HG02763 (cell line): Measurements from ENCODE around the gene RNF126.
A peak's percentile ranks its signal among the peaks of the same experiment; 100 is the strongest.
"Not testable (repeated sequence)": the region's sequence is repeated elsewhere in the genome, so short reads cannot be mapped to it uniquely, and the experiment has no call there.

ENCODE experiments used
- ATAC-seq: cut with Tn5 transposase; IDR thresholded peaks from one replicate; pipeline ENCODE4 v1.9.1; 2021; ENCODE audit warnings: mild to moderate bottlenecking, moderate library complexity; ENCODE audit not compliant: unreplicated experiment

Gene RNF126

DNA sequence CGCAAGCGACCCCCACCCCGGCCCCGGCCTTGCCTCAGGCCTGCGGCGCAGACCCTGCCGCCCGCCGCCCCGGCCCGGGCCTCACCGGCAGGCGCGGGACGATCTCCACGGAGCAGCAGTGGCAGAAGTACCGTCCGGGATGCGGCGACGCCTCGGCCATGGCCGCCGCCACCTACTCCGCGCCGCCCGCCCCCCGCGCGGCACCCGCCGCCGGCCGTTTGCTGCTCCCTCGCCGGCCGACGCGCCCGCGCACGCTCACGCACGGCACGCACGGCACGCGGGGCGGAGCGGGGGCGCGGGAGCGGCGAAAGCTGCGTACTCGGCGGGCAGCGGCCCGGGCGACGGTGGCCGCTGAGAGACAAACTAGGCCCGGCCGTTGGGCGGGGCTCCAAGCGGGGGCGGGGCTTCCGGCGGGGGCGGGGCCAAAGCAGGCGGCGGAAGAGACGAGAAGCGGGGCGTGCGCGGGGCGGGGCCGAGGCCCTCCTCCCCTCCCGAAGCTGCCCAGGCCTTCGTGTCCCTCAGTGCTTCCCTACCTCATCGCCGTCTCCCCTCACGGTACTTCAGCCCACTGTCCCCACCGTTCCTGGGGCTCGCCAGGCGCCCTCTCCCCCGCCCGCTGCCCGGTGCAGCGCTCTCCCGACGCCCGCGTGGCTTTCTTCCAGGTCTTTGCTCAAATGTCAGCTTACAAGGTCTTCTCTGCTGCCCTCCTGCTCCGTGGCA is at the start of gene RNF126:
TSS of gene RNF126 (minus strand) at position 253 of the 720 bp plus-strand sequence. CDS start at position 160, 93 bp downstream.
- ATAC-seq, result peak; percentile 70

DNA sequence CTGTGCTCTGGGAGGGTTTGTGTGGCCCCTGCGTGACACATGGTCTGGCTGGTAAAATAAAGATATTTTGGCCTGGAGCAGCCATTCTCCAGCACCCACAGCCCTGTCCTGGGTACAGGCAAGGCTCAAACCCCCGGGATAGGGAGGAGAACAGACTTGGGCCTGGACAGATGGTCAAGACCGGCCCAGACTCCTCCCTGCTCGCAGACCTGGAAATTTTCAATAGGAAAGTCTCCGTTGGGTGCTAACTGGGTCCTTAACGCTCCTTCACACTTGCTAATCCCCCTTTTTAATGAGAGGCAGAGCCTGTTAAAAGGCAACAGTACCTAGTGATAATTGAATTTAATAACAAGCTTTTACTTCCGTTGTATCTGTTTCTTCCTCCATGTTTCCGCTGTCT is 48.2 kb upstream of the RNF126 start:
- ATAC-seq, result no peak

DNA sequence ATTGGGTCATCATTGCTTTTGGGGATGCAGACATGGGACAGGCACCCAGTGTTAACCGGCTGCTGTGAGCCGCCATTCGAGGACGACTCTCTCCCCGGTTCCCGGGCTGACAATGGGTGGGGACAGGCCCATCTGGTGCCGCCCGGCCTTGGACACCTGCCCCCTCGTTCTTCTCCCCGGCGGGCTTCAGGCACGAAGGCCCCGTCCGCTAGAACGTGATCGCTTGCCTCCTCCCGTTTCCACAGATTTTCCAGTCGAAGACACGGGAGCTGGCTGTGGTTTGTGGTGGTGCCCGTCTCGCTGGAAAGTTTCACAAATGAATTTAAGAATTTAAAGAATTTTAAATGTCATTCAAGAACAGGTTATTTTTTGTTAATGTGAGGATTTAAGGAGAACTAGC is 47.8 kb upstream of the RNF126 start:
- no peak for ATAC-seq

DNA sequence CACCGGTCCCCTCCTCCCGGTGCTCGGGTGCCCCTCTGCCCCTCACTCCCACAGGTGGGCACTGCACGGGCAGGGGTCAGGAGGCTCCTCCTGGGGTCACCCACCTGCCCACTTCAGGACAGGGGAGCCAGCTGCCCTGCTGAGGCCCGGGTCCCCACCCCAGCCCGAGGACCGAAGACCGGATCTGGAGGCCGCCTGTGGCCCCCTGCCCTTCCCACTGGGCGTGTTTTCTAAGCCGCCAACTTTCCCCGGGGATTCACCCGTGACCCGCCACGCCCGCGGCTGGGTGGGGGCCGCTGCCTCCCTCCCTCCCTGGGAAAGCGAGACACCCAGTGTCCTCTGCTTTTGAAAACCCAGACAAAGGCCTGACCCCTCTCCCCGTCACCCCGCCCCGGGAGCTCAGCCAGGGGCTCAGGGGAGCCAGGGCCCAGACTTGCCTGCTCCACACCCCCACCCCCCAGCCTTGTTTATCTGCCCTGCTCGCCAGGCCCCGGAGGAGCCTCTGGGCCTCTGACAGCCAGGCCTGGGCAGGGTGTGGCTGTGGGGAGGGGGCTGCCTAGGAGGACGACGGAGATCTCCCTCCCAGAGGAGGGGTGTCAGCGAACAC is 47.1 kb upstream of the RNF126 start:
- no peak for ATAC-seq

DNA sequence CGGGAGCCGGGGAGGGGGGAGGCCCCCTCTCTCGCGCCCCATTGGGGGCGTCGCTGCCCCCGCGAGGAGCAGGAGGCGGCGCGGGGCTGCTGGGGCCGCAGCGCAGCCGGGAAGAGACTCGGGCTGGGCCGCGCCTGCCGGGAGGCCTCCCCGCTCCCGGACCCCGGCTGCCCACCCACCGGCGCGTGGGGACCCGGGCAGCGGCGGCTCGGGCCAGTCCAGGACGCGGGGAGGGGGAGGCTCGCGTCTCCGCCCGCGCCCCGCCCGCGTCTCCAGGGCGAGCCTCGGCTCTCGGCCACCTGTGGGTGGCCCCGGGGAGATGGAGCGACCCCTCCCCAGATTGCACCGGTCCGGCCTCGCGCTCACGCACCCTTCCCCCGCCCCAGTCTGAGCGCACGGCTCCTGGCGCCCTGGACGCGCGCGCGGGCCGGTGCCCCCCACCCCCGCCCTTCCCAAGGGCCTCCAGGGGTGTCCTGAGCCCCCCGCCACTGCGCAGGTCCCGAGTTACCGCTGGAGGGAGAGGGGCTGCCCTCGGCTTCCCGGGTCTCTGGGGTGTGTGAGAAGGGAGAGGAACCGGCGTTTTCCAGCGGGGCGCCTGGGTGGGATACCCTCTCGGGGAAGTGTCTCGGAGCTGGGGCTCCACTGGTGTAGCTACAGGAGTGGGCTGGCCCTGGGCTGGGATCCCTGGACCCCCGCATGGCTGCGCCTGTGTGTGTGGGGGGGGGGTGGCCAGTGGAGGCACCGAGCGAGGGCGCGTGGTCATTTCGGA is 46.4 kb upstream of the RNF126 start:
- ATAC-seq, result no peak

DNA sequence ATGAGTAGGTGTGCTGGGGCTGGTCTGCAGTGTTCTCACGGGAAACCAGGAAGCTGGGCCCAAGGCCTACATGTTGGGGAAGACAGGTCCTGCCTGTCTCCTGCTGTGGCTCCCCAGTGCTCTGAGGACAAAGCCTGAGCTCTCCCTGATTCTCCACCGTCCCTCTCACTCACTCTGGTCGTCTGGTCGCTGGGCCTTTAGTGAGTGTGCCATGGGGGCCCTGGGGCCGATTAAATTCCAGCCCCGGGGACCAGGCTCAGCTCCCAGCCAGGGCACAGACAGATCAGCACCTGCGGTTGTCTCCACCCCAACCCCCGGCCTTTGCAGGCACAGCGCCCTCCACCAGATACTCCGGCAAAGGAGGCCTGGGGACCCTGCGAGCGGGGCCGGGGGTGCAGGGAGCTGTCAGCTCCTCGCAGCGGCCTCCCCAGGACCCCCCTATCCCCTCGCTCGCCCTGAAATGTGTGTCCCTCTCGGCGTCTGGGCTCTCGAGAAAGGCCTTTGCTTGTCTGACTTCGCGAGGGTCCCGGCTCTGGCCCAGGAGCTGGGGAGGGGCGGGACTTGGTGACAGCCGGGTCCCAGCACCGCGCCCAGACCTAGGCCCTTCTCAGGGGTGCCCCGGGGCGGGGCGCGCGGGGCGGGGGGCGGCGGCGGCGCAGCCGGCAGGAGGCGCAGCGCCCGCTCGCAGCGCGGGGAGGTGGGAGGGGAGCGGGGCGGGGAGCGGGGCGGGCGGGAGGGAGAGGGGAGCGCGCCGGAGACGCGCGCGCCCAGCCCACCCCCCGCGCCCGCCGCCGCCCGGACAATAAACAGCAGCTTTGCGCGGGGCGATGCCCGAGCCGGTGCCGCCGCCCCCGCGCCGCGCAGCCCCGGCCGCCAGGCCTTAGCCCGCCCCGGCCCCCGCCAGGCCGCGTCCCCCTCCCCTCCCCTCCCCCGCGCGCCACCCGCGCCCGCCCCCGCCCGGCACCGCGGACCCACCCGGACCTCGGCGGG is 45.4 kb upstream of the RNF126 start, which contains the start of gene PALM:
TSS of gene PALM (plus strand) at position 782 of the 990 bp plus-strand sequence. CDS start 212 bp downstream, outside the sequence.
- ATAC-seq, result no peak

DNA sequence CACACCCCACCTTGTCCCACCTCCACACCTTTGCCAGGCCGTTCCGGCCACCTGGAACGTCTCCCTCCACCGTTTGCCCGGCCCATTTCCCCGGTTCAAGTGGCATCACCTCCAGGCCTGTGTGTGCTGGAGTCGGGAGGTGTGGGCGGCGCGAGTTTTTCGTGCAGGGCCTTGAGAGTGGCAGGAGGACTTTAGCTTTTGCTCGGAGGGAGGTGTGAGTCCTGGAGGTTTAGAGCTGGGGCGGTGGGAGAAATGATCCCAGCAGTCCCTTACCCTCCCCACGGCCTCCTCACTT is 41.4 kb upstream of the RNF126 start:
- no peak for ATAC-seq

DNA sequence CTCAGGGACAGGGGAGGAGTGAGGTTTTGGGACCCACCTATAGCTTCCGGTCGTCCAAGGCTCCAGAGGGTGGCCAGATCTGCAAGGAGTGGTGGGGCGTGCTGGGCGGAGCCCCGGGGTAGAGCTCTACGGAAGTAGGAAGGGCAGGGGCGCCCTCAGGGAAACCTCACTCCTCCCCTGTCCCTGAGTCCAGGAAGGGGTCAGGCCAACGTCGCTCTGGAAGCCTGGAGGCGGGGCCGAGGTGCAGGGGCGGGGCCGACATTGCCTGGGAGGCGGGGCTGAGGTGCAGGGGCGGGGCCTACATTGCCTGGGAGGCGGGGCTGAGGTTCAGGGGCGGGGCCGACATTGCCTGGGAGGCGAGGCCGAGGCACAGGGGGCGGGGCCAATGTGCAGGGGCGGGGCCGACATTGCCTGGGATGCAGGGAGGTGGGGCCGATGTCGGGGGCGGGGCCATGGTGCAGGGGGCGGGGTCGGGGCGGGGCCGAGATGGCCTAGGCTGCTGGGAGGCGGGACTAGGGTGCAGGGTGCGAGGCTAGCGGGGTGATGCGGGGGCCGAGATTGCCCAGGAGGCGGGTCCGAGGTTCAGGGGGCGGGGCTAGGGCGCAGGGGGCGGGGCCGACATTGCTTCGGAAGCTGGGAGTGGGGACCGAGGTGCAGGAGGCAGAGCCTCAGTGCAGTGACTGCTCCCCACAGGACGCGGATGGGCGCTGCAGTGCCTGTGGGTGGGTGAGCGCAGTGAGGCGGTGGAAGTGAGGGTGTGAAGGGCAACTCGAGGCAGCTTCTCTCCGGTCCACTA is 40.8 kb upstream of the RNF126 start:
- ATAC-seq, result no peak

DNA sequence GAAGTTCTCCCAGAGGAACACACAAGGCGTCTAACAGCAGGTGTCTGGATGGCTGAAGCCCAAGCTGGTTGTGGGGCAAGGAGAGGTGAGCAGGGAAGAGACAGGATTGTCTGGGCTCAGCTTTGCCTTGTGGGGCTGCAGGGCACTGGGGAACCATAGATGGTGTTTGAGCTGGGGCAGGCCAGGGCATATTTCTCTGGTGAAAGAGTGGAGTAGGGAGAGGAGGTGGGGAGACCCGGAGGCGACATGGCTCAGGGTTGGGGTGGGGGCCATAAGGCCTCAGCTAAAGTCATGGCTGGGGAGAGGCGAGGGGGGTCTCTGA is 40.3 kb upstream of the RNF126 start:
- no peak for ATAC-seq

DNA sequence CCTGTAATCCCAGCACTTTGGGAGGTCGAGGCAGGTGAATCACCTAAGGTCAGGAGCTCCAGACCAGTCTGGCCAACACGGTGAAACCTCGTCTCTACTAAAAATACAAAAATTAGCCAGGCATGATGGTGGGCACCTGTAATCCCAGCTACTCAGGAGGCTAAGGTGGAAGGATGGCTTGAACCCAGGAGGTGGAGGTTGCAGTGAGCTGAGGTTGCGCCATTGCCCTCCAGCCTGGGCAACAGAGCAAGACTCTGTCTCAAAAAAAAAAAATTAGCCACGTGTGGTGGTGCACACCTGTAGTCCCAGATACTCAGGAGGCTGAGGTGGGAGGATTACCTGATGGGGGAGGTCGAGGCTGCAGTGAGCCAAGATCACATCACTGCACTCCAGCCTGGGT is 39.8 kb upstream of the RNF126 start:
- ATAC-seq, result not testable (repeated sequence)

DNA sequence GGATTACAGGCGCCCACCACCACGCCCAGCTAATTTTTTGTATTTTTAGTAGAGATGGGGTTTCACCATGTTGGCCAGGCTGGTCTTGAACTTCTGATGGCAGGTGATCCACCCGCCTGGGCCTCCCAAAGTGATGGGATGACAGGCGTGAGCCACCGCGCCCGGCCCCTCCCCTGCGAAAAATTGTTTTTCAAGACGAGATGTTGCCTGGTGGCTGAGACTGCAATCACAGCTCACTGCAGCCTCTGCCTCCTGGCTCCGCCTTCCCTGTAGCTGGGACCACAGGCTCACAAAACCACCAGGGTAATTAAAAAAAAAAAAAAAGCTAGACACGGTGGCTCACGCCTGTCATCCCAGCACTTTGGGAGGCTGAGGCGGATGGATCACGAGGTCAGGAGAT is 36.9 kb upstream of the RNF126 start:
- not testable (repeated sequence) for ATAC-seq

DNA sequence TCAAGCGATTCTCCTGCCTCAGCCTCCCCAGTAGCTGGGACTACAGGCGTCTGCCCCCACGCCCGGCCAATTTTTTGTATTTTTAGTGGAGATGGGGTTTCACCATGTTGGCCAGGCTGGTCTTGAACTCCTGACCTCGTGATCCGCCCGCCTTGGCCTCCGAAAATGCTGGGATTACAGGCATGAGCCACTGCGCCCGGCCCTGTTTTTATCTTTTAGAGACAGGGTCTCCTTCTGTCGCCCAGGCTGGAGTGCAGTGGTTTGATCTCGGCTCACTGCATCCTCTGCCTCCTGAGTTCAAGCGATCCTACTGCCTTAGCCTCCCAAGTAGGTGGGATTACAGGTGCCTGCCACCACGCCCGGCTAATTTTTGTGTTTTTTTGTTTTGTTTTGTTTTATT is 35.5 kb upstream of the RNF126 start:
- ATAC-seq, result not testable (repeated sequence)

DNA sequence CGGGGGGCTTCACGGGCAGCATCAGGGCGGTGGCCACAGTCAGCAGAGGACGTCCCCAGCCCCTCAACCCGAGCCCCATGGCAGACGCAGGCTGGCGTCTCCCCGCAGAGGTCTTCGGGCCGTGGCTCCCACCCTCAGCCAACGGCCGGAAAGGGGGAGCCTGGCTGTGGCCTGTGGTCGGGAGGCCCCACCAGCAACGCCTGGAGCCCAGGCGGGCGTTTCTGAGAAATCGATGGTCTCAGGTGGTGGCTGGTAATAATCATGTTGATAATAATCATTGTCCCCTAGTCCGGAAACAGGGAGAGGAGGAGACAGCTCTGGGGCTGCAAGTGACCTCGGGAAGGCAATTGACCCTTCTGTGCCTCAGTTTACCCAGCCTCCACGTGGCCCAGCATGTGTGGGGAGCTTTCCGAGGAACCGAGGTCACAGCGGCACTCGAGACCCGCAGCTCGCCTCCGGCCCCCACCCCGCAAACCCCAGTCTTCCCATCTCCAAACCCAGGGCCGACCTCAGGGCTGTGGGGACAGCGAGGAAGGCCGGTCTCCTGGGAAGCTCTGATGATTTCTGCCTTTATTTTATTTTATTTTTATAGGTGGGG is 32.4 kb upstream of the RNF126 start, which contains the start of gene PRSS57:
TSS of gene PRSS57 (minus strand) at position 101 of the 598 bp plus-strand sequence. CDS start at position 79, 22 bp downstream.
- no peak for ATAC-seq

DNA sequence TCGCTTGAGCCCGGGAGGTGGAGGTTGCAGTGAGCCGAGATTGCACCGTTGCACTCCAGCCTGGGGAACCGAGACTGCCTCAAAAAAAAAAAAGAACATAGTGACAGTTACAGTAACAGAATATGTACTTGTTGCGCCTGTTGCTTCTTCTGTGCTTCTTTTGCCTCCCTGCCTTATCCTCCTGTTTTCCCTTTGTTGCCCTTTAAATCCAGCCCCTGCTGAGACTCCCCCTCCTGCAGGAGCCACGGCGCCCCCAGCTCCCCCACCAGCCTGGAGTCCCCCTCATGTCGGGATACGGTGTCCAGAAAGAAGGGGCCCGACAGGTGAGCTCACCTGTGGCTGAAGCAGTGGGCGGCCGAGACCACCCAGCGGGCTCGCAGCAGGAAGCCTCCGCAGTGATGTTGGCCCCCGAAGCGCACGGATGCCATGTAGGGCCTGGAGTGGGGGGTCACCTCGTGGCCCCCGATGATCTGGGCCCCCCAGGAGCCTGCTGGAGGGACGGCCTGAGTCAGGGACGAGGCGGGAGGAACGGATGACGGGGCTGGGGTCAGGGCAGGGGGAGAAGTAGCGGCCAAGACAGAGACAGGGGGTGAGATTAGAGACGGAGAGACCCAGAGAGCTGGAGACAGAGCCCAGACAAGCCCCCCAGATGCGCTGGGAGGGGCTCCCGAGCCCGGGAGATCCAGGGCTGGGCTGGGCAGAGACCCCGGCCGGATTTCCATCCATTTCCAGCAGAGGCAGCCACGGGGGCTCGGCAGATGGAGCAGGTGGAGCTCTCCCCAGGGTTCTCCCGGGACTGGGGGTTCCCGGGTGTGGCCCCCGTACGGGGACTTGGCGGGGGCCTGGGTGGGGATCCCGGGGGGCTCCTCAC is 31.7 kb upstream of the RNF126 start:
- no peak for ATAC-seq

DNA sequence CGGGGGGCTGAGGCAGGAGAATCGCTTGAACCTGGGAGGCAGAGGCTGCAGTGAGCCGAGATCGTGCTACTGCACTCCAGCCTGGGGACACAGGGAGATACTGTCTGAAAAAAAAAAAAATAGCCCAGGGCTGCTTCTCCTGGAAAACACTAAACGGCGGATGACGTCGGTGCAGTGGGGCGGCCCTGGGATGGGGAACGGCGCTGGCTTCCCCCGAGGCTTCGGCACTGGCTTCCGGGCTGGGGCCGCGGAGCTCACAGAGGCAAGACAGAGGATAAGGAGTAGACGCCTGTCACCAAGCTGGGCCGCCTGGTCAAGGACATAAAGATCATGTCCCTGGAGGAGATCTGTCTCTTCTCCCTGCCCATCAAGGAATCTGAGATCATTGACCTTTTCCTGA is 27.2 kb upstream of the RNF126 start:
- ATAC-seq, result no peak

DNA sequence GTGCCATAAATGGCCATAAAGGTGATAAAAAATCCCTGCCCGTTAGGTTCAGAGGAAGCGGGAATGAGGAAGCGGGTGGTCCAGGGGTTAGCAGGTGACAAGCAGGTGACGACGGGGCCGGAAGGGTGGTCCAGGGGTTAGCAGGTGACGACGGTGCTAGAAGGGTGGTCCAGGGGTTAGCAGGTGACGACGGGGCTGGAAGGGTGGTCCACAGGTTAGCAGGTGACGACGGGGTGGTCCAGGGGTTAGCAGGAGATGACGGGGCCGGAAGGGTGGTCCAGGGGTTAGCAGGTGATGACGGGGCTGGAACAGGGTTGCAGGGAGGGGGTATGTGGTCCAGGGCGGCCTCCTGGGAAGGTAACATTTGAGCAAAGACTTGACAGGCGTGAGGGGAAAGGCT is 26.0 kb upstream of the RNF126 start:
- no peak for ATAC-seq

DNA sequence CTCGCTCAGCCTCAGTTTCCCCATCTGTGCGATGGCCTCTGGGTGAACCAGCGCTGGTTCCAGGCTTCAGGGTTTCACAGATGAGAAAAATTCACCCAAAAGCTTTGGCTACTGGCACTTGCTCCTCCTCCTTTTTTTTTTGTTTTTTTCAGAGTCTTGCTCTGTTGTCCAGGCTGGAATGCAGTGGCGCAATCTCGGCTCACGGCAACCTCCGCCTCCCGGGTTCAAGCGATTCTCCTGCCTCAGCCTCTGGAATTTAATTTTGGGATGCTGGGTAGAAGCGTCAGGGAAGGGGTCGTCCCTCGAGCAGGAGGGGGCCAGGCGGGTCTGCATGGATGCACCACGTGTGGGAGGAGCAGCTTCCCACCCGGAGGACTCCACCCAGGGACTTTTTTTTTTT is 25.2 kb upstream of the RNF126 start:
- no peak for ATAC-seq

DNA sequence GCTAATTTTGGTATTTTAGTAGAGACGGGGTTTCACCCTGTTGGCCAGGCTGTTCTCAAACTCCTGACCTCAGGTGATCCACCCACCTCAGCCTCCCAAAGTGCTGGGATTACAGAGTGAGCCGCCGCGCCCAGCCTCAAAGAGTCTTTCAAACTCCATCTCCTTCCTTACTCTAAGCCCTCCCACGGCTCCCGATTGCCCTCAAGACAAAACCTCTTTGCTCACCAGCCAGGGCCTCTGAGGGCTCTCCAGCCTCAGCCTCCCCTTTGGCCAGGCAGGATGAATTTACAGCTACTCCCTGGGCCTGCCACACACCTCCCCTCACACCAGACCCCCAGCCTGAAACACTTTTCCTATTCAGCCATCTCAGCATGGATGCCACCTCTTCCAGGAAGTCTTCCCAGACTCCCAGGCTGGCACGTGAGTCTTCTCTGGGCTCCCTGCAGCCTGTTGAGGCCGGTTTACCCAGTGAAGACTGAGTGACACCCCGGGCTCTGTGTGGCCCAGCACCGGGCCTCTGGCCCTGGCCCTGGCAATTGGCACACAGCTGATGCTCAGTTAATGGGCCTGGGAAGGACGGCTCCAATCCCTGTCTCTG is 24.7 kb upstream of the RNF126 start:
- no peak for ATAC-seq
